Mesangial cell (primary cell): ENCODE results near the gene NFATC2IP. TPM values are rescaled to one million over a fixed set of nuclear protein-coding genes. Genes with fewer than 3 reads are reported as not detected.

Experiments
- total RNA-seq: library from RNA; depleted of rRNA; stranded (reverse); fragments of >200 nt; gene quantifications from 2 replicates; pipeline ENCODE4 v1.2.3, GENCODE V29; 2015

The NFATC2IP gene
- 17.2 and 26.7 TPM in 2 replicates for total RNA-seq

DNA sequence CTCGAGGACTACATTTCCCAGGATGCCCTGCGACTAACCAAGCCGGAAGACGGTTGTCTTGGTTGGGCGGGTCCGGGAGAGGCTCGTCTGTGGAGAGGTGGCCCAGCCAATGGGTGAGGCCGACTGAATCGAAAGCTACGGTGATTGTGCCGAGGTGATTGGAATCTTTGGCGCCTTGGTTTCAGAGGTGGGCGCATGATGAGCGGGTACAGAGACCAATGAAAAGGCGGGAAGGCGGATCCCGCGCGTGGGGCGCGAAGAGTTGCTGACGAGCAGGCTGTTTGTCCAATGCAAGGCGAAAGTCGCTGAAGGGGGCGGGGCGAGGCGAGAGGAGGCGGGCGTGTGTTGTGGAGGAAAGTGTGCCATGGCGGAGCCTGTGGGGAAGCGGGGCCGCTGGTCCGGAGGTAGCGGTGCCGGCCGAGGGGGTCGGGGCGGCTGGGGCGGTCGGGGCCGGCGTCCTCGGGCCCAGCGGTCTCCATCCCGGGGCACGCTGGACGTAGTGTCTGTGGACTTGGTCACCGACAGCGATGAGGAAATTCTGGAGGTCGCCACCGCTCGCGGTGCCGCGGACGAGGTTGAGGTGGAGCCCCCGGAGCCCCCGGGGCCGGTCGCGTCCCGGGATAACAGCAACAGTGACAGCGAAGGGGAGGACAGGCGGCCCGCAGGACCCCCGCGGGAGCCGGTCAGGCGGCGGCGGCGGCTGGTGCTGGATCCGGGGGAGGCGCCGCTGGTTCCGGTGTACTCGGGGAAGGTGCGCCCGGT is at the start of gene NFATC2IP:
Gene NFATC2IP, plus strand, starts transcription at position 290 of the 762 bp plus-strand sequence. Its CDS starts 75 bp downstream, at position 365.

DNA sequence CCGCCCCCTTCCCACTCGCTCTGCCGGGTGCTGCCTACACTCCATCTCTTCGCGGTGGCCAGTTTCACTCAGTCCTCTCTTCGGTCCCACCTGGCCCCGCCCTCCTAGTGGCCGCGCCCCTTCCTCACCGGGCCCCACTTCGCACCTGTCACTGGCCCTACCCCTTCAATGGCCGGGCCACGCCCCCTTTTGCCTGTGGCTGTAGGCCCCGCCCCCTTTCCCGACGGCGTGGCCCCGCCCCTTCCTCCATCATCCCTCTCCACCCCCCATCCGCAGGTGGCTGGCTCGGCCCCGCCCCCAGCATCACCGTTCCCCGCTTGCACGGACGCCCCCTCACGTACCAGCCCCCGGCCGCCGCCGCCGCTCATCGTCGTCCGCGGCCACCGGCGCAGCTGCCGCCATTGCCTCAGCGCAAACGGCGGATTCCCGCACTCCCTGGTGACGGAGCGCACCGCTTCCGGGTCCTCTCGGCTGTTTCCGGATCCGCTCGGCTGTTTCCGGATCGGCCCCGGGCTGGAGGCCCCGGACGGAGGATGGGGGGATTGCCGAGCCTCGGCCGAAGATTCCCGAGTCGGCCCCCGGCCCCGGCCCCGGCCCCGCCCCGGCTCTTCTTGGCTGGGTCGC is 25.9 kb upstream of the NFATC2IP start, which contains the start of gene RABEP2:
Gene RABEP2, minus strand, starts transcription at position 477 of the 624 bp plus-strand sequence. Its CDS starts 75 bp downstream, at position 402.

DNA sequence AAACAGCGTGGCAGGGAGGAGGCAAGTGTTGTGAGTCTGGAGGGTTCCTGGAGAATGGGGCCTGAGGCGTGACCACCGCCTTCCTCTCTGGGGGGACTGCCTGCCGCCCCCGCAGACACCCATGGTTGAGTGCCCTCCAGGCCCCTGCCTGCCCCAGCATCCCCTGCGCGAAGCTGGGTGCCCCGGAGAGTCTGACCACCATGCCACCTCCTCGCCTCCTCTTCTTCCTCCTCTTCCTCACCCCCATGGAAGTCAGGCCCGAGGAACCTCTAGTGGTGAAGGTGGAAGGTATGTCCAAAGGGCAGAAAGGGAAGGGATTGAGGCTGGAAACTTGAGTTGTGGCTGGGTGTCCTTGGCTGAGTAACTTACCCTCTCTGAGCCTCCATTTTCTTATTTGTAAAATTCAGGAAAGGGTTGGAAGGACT is 18.9 kb upstream of the NFATC2IP start, which contains the start of gene CD19:
Gene CD19, plus strand, starts transcription at position 171 of the 425 bp plus-strand sequence. Its CDS starts 30 bp downstream, at position 201.

DNA sequence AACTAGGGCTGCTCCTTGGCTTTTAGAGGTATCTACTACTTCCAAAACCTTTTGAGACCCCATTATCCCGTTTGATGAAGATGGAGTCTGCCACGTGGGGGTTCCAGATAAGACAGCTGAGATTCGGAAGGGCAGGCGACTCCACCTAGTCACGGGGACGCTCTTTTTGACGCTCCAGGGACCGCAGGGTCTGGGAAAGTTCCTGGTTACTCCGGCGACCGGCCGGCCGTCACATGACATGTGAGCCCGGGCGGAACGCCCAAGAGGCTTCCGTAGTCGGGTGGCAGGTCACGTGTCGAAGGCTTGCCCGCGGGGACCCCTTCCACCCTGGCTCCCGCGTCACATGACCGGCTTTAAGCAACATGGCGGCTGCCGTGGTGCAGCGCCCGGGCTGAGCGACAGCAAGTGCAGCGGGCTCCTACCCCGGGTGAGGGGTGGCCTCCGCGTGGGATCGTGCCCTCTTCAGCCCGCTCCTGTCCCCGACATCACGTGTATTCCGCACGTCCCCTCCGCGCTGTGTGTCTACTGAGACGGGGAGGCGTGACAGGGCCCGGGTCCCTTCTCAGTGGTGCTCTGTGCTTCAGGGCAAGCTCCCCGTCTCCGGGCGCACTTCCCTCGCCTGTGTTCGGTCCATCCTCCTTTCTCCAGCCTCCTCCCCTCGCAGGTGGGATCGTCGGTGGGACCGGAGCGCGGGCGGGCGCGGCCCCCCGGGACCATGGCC is 23.9 kb downstream of the NFATC2IP start, which contains the start of gene SPNS1:
Gene SPNS1, plus strand, starts transcription at position 342 of the 721 bp plus-strand sequence. Its CDS starts 374 bp downstream, at position 716.

GRCh38 chr16:28984619-28985135 is 33.9 kb downstream of the NFATC2IP start, which contains the start of gene LAT:
Gene LAT, plus strand, starts transcription at chr16:28985052. Its CDS starts 366 bp downstream, at chr16:28985418.

Other genes with a start within 250 kb of the NFATC2IP start
- 458 and 538 TPM in 2 replicates for gene EIF3C, start 239.5 kb upstream of the NFATC2IP start, total RNA-seq
- gene NPIPB9, start 199.2 kb upstream of the NFATC2IP start, total RNA-seq: 0.38 TPM in 1 of 2 replicates, not detected in the other
- 119 and 120 TPM in 2 replicates for gene ATXN2L, start 127.9 kb upstream of the NFATC2IP start, total RNA-seq
- gene TUFM, start 104.6 kb upstream of the NFATC2IP start, total RNA-seq: 198 and 222 TPM in 2 replicates
- gene SH2B1, start 87.1 kb upstream of the NFATC2IP start, total RNA-seq: 20.2 and 44.5 TPM in 2 replicates
- gene ATP2A1, start 72.4 kb upstream of the NFATC2IP start, total RNA-seq: 0.16 and 0.89 TPM in 2 replicates
- 20.0 and 41.2 TPM in 2 replicates for gene RABEP2, start 25.7 kb upstream of the NFATC2IP start, total RNA-seq
- 0.16 and 0.25 TPM in 2 replicates for gene CD19, start 19.0 kb upstream of the NFATC2IP start, total RNA-seq
- gene SPNS1, start 23.8 kb downstream of the NFATC2IP start, total RNA-seq: 60.0 and 111 TPM in 2 replicates
- 3.7 and 6.2 TPM in 2 replicates for gene LAT, start 34.1 kb downstream of the NFATC2IP start, total RNA-seq